Measurements from ENCODE around the gene CDYL2.
"Not testable (repeated sequence)": the region's sequence is repeated elsewhere in the genome, so short reads cannot be mapped to it uniquely, and the experiment has no call there.

Gene CDYL2

GRCh38 chr16:80654094-80654862 lies 150.1 kb downstream of the CDYL2 start:
- FAIRE-seq = no peak

GRCh38 chr16:80652441-80652840 lies 152.0 kb downstream of the CDYL2 start:
- no peak for FAIRE-seq
- no peak for DNase-seq (ENCODE audit: insufficient read length, low spot score)
- TF ChIP-seq POLR2A (IDR thresholded peaks at IDR 0.05; ENCODE audit: low read depth, low read length) = no peak

More at GRCh38 chr16:80654094-80654862, 150.1 kb downstream of the CDYL2 start:
- no peak for TF ChIP-seq POLR2A (IDR thresholded peaks at IDR 0.05; ENCODE audit: low read depth, low read length)
- no peak for DNase-seq (ENCODE audit: insufficient read length, low spot score)

- FAIRE-seq; DNase-seq (ENCODE audit: insufficient read length, low spot score): not testable (repeated sequence)
Observed at GRCh38 chr16:80650281-80650680, 154.1 kb downstream of the CDYL2 start.

- DNase-seq (ENCODE audit: insufficient read length, low spot score) (no peak), FAIRE-seq (no peak)
- TF ChIP-seq POLR2A (IDR thresholded peaks at IDR 0.05; ENCODE audit: low read depth, low read length) = no peak
Observed at GRCh38 chr16:80640316-80640715, 164.1 kb downstream of the CDYL2 start.

GRCh38 chr16:80639636-80640035 lies 164.8 kb downstream of the CDYL2 start:
- no peak for FAIRE-seq
- DNase-seq (ENCODE audit: insufficient read length, low spot score) = no peak
- no peak for TF ChIP-seq POLR2A (IDR thresholded peaks at IDR 0.05; ENCODE audit: low read depth, low read length)

DNA sequence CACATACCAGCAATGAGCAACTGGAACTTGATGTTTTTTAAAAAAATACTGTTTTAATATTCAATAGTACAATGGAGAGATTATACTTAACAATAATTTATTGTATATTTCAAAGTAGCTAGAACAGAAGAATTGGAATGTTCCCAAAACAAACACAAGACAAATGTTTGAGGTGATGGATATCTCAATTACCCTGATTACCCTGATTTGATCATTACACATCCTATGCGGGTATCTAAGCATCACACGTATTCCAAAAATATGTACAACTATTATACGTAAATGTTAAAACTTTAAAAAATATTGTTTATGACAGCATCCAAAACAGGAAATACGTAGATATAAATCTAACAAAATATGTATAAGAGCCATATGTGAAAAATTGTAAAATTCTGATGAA lies 166.8 kb downstream of the CDYL2 start:
- no peak for TF ChIP-seq POLR2A (IDR thresholded peaks at IDR 0.05; ENCODE audit: low read depth, low read length)
- FAIRE-seq (no peak), DNase-seq (ENCODE audit: insufficient read length, low spot score) (no peak)

- no peak for TF ChIP-seq POLR2A (IDR thresholded peaks at IDR 0.05; ENCODE audit: low read depth, low read length)
- no peak for DNase-seq (ENCODE audit: insufficient read length, low spot score)
- FAIRE-seq = no peak
Observed at GRCh38 chr16:80631581-80631980, 172.8 kb downstream of the CDYL2 start.

- FAIRE-seq (no peak), DNase-seq (ENCODE audit: insufficient read length, low spot score) (no peak)
- TF ChIP-seq POLR2A (IDR thresholded peaks at IDR 0.05; ENCODE audit: low read depth, low read length) = no peak
Observed at GRCh38 chr16:80628254-80628653, 176.1 kb downstream of the CDYL2 start.

DNA sequence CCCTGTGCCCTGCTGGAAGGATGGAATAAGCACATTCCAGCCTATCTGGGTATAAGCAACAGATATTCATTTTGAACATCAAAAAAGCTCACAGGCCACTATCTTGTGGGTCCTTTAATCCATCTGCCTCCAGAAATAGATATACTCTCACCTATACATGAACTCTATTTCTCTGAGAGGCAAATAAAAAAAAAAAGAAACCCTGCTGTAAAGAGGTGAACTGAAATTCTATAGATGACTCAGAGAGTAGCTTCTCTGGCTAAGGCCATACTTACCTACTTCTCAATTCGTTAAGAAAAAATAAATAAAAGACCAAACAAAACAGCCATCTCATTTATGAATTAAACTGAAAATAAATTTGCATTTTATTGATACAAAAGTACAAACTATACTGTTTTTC lies 177.3 kb downstream of the CDYL2 start:
- TF ChIP-seq POLR2A (IDR thresholded peaks at IDR 0.05; ENCODE audit: low read depth, low read length) = no peak
- no peak for DNase-seq (ENCODE audit: insufficient read length, low spot score)
- no peak for FAIRE-seq

DNA sequence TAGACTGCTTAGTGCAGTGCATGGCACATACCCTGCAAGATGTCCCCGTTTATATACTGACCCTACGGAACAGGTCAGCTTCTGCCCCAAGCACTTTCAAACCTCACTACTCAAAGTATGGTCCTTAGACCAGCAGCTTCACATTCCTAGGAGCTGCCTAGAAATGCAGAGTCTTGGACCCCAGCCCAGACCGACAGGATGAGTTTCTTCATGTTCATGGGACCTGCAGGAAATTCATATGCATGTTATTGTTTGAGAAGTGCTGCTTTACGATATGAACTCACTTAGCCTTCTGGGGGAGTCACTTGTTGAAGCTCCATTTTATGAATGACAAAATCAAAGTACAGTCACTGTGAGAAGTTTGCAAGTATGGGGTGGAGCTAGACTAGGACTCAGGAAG lies 181.0 kb downstream of the CDYL2 start:
- DNase-seq (ENCODE audit: insufficient read length, low spot score) (no peak), FAIRE-seq (no peak)
- TF ChIP-seq POLR2A (IDR thresholded peaks at IDR 0.05; ENCODE audit: low read depth, low read length) = no peak

GRCh38 chr16:80622007-80622406 lies 182.4 kb downstream of the CDYL2 start:
- FAIRE-seq (no peak), DNase-seq (ENCODE audit: insufficient read length, low spot score) (no peak)
- TF ChIP-seq POLR2A (IDR thresholded peaks at IDR 0.05; ENCODE audit: low read depth, low read length) = no peak

DNA sequence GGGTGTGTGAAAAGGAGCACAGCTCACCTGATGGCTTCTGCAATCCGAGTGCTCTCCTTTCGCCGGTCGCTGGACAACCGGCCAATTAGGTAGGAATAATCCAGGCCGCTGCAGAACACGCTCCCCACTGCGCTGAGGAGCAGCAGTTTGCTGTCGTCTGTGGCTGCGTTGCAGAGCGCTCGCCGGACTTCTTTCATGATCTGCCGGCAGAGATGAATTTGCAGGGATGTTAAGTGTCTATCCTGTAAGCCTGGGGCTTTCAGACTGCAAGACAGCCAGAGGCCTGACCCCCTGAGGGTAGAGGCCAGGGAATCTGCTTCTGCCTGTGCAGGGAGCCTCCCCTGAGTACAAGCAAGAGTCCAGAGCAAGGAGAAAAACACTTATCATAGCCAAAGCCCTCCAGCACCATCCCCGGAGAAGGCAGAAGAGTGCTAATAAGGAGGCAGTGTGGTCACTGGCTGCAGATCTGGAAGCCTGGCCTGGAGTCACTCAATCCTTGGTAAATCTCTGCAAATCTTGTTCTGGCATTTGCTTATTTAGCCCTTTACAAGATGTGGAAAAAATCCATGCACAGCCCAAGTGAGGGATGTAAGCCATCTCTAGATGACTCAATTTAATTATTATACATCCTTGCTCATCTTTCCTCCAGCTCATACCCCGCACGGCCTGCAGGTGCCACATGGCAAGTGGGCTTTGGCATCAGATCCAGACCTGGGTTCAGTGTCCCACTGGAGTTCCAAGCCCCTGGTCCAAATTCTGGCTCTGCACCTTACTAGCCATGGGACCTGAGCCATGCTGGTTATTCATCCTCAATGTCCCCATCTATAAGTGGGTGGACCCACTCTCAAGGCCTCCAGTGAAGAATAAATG lies 183.4 kb downstream of the CDYL2 start:
- no peak for DNase-seq (ENCODE audit: insufficient read length, low spot score)
- FAIRE-seq = no peak

GRCh38 chr16:80619824-80620223 lies 184.6 kb downstream of the CDYL2 start:
- FAIRE-seq (no peak), DNase-seq (ENCODE audit: insufficient read length, low spot score) (peak; percentile 38)
- no peak for TF ChIP-seq POLR2A (IDR thresholded peaks at IDR 0.05; ENCODE audit: low read depth, low read length)

More for the DNA sequence above, 183.4 kb downstream of the CDYL2 start:
- TF ChIP-seq POLR2A (IDR thresholded peaks at IDR 0.05; ENCODE audit: low read depth, low read length) = no peak

- no peak for FAIRE-seq
- no peak for DNase-seq (ENCODE audit: insufficient read length, low spot score)
- no peak for TF ChIP-seq POLR2A (IDR thresholded peaks at IDR 0.05; ENCODE audit: low read depth, low read length)
Observed at GRCh38 chr16:80618862-80619648, 185.3 kb downstream of the CDYL2 start.
